ENCODE data around the gene SP3. TPM values are rescaled to one million over a fixed set of nuclear protein-coding genes. Genes with fewer than 3 reads are reported as not detected.

SP3 gene
- total RNA-seq, 1 donor, result 115 TPM

DNA sequence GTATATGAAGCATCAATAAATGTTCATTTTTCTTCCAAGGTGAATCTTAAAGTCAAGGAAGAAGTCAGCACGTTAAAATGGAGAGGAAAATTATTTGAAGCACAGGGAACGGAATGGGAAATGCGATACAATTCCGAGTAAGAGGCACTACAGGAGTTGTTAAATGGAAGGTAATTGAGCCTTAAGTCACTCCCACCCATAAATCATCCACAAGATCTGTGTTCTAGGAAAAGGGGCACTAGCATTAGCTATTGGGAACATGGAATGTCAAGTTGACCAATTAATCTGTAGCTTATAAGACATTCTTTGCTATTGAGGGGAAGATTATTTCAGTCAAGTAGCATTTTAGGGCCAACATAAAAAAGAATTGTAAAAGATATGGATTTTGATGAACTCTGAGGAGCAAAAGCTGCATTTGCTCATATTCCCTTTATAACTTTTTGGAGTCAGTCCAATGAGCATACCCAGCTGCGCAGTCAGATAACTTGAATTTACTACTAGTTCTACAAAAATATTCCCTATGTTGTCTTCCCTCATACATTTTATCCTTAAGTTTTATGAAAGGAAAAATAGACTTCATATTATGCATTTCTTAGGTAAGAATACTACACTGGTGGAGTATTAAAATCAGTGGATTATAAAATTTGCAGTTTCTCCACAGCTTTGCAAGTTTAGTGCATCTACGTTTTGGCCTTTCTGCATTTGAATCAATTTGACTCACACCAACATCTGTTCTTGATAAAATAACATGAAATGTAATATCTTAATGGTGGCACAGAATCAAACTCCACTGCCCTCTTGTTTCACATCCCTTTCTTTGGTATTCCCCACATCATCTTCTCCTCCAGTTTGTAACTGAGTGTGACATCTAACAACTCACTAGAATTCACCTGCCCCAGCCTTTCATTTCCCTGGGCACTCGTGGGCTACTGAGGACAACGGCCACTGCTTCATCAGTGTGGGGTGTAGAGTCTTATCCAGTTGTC, 95.6 kb downstream of the SP3 start:
- TF ChIP-seq, protein P1, sequence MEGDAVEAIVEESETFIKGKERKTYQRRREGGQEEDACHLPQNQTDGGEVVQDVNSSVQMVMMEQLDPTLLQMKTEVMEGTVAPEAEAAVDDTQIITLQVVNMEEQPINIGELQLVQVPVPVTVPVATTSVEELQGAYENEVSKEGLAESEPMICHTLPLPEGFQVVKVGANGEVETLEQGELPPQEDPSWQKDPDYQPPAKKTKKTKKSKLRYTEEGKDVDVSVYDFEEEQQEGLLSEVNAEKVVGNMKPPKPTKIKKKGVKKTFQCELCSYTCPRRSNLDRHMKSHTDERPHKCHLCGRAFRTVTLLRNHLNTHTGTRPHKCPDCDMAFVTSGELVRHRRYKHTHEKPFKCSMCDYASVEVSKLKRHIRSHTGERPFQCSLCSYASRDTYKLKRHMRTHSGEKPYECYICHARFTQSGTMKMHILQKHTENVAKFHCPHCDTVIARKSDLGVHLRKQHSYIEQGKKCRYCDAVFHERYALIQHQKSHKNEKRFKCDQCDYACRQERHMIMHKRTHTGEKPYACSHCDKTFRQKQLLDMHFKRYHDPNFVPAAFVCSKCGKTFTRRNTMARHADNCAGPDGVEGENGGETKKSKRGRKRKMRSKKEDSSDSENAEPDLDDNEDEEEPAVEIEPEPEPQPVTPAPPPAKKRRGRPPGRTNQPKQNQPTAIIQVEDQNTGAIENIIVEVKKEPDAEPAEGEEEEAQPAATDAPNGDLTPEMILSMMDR (IDR thresholded peaks at IDR 0.05; ENCODE audit: insufficient read depth, low read length), result no peak
- peak; percentile 48 for DNase-seq (ENCODE audit: low read depth)
- no peak overlapping the region for H3K4me3 ChIP-seq (ENCODE audit: low read depth, low read length)

DNA sequence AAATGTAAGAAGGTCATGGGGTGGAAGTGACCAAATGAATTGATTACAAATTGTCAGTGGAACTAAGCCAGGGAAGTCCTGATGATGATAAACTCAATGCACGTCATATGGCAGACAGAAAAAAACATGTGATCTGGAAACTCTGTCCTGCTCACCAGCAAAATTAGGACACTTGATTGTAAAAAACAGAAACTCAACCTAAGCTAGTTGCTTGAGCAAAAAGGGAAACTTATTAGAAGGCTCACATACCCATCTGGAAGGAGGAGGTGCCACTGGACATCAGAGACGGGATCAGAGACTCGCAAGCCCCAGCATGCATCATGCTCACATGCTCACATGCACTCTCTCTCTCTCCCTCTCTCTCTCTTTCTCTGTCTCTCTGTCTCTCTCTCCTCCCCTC, 96.8 kb downstream of the SP3 start:
- DNase-seq (ENCODE audit: low read depth), result no peak
- no peak overlapping the region for H3K4me3 ChIP-seq (ENCODE audit: low read depth, low read length)
- TF ChIP-seq, protein P1 (IDR thresholded peaks at IDR 0.05; ENCODE audit: insufficient read depth, low read length), result no peak

DNA sequence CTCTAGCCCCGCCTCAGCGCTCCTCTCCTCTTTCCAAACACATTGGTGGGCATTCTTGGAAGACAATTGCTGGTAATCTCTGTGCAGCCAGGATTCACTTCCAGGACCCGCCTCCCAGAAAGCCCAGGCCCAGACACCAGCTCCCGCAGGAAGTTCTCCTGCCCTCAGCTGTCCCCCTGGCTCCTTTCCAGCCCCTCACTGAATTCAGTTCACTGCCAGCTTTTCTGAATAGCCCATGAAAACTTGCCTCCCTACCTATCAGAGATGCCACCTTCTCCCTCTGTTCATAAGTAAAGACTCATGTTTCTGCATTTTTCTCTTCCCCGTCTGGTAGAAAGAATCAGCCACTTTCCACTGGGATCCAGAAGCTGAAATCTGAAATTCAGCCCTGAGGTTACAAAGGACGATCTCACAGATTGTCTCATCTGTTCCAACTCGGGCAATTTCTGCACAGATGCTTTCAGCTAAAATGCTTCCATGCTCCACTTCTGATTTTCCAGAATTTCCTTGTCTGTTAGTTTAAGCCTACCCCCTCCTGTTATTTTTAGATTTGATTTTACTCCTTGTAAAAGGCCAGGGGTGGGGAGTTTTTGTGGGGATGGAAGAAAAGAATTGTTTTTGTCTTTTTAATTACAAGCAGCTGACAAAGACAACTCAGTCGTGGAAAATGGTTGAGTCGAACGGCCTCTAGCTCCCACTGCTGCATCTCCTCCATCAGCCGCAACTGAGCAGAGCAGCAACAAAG, 98.1 kb downstream of the SP3 start:
- H3K4me3 ChIP-seq (ENCODE audit: low read depth, low read length), result no peak overlapping the region
- TF ChIP-seq, protein P1 (IDR thresholded peaks at IDR 0.05; ENCODE audit: insufficient read depth, low read length), result no peak
- no peak for DNase-seq (ENCODE audit: low read depth)

DNA sequence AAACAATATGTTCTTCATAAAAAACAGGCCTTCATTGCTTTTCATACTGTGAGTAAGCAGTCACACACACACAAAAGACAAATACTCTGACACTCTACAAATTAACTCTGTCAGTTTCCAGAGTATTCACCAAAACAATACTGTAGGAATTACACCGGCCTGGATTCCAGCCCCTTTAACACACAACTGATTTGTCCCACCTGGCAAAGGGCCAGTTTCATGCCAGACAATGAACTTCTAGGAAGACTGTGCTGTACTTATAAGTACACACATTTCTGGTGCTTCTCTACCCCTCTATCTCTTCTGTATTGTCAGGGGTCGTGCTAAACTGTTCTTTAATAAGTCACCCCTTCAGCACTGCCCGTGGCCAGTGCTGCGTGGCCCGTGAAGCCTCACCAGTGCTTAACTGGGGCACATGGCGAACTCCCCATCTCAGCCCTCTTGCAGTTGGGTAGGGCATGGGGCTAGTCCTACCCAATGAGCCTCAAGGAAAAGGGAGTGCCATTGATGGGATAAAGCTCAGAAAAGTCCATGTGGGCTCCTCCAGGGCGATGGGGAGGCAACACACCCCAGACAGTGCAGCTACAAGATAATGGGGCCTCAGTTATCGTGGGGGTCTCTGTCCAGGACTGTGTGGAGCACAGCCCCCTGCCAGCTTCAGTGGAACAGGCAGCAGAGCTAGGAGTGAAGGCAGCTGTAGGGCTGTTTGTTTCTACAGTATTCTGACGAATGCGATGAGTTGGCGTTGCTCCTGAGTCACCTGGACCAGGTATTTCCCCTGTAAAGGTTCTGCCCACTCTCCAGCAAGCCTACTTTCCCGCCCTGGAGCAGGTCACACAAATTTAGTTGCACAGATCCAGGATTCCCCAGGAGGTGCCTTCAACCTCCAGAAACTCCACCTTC, 99.0 kb downstream of the SP3 start:
- DNase-seq (ENCODE audit: low read depth), result no peak
- TF ChIP-seq, protein P1 (IDR thresholded peaks at IDR 0.05; ENCODE audit: insufficient read depth, low read length), result no peak
- no peak overlapping the region for H3K4me3 ChIP-seq (ENCODE audit: low read depth, low read length)

DNA sequence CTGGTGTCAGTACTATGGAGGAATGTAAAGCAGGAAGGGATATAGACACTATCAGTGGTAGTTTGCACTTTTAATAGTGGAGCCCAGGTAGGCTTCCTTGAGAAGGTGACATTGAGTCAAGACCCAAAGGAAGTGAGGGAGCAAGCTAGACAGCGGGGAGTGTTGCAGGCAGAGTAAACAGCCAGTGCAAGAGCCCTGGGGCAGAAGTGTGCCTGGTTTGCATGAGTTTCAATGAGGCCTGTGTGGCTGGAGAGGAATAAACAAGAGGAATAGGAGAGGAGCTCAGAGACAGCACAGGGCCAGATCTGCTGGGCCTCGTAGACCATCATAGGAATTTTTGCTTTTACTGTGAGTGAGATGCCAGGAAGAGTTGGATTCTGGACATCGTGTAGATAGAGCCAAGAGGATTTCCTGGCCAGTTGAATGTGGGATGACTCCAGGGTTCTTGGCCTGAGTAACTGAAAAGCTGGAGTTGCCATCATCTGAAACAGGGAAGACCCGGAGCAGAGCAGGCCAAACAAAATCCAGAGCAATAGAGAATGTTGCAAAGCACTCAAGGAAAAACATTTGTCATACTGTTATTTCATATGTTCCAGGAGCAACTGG, 102.5 kb downstream of the SP3 start:
- TF ChIP-seq, protein P1 (IDR thresholded peaks at IDR 0.05; ENCODE audit: insufficient read depth, low read length), result no peak
- peak; percentile 84 for DNase-seq (ENCODE audit: low read depth)
- no peak overlapping the region for H3K4me3 ChIP-seq (ENCODE audit: low read depth, low read length)

DNA sequence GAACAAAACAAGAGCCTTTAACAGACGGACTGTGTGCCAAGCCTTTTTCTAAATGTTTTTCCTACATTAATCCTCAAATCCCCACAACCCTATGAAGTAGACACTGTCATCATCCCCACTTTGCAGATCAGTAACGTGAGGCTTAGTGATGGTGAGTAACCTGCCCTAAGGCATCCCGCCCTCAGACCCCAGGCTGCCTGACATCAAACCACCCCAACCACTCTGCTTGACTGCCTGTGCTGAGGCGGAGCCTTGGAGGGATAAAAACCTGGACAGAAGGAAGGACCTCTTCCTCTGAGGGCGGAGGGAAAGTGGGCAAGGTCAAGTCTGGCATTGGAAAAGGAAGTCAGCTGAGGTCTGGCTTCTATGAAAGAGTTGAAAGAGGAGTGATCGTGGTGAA, 104.6 kb downstream of the SP3 start:
- H3K4me3 ChIP-seq (ENCODE audit: low read depth, low read length), result no peak overlapping the region

More for the DNA sequence above, 104.6 kb downstream of the SP3 start:
- no peak for DNase-seq (ENCODE audit: low read depth)
- TF ChIP-seq, protein P1 (IDR thresholded peaks at IDR 0.05; ENCODE audit: insufficient read depth, low read length), result no peak

All from fibroblast of the aortic adventitia (primary cell).